SK-N-SH (cell line): ENCODE results near the gene WDR17. TPM values are rescaled to one million over a fixed set of nuclear protein-coding genes. Genes with fewer than 3 reads are reported as not detected.

Experiments used
- CTCF ChIA-PET: fragments of 300-600, 350-600 bp; formaldehyde crosslinking; extraction: SDS; loops from one replicate; lab custom pipeline; 2021; lab: Yijun Ruan, JAX
- POLR2A ChIA-PET: fragments of 350-600 bp; sonication (Branson Sonifier 250); formaldehyde crosslinking; extraction: SDS; loops from one replicate; lab custom pipeline; 2020; ENCODE audit warnings: antibody characterized with exemption, inconsistent platforms; lab: Yijun Ruan, JAX
- DNase-seq: peaks from one replicate; pipeline ENCODE4 v3.0.0; 2012
- H2AFZ ChIP-seq: fragments of 200-600 bp; sonication (generic); 2 replicates; pipeline ENCODE4 v1.8.1; 2016; ENCODE audit warnings: antibody characterized with exemption, mild to moderate bottlenecking, low read depth
- H3F3A ChIP-seq: fragments of 200-600 bp; sonication (generic); replicated peaks from 2 replicates; pipeline ENCODE3; 2016; ENCODE audit warnings: antibody characterized with exemption, mild to moderate bottlenecking; ENCODE audit not compliant: insufficient read depth
- H3K27ac ChIP-seq, 2 experiments: fragments of 200-500 bp in 1 of 2; fragments of 200-600 bp in 1 of 2; sonication (Bioruptor generic) in 1 of 2; sonication (generic), shearing (Covaris generic) in 1 of 2; 2 replicates each; pipeline versions ENCODE4 v1.5.1 to v1.6.1; 2014 to 2016; ENCODE audit warnings: low read depth in 2 of 2, inconsistent platforms in 1 of 2, low read length in 1 of 2, mild to moderate bottlenecking in 1 of 2, mixed read lengths in 1 of 2
- H3K27me3 ChIP-seq: fragments of 200-600 bp; sonication (generic), shearing (Covaris generic); 2 replicates; pipeline ENCODE4 v1.6.1; 2016; ENCODE audit warnings: mixed run types; ENCODE audit not compliant: insufficient read depth
- H3K36me3 ChIP-seq, 2 experiments: fragments of 200-500 bp in 1 of 2; fragments of 200-600 bp in 1 of 2; sonication (Bioruptor generic) in 1 of 2; sonication (generic) in 1 of 2; replicated peaks in 1 of 2; 2 replicates each; pipeline versions ENCODE3 to v1.5.1; 2014 to 2016; ENCODE audit warnings: low read length in 1 of 2, mild to moderate bottlenecking in 1 of 2; ENCODE audit not compliant: insufficient read depth in 2 of 2, control insufficient read depth in 1 of 2
- H3K4me1 ChIP-seq, 2 experiments: fragments of 200-500 bp in 1 of 2; fragments of 200-600 bp in 1 of 2; sonication (Bioruptor generic) in 1 of 2; sonication (generic), shearing (Covaris generic) in 1 of 2; 2 replicates each; pipeline versions ENCODE4 v1.5.1 to v1.6.1; 2014 to 2016; ENCODE audit warnings: low read depth in 1 of 2, low read length in 1 of 2, mixed run types in 1 of 2; ENCODE audit not compliant: insufficient read depth in 2 of 2, control insufficient read depth in 1 of 2
- H3K4me2 ChIP-seq: fragments of 200-600 bp; sonication (generic), shearing (Covaris generic); 2 replicates; pipeline ENCODE4 v1.6.1; 2017; ENCODE audit warnings: mixed run types
- H3K4me3 ChIP-seq, 2 experiments: fragments of 200-500 bp in 1 of 2; fragments of 200-600 bp in 1 of 2; sonication (Bioruptor generic) in 1 of 2; sonication (generic), shearing (Covaris generic) in 1 of 2; 2 replicates each; pipeline versions ENCODE4 v1.5.1 to v1.8.1; 2014 to 2016; ENCODE audit warnings: low read depth in 2 of 2, inconsistent platforms in 1 of 2, low read length in 1 of 2, mild to moderate bottlenecking in 1 of 2, mixed read lengths in 1 of 2, moderate library complexity in 1 of 2
- H3K79me2 ChIP-seq: fragments of 200-600 bp; sonication (generic); 2 replicates; pipeline ENCODE4 v1.8.1; 2017; ENCODE audit warnings: mild to moderate bottlenecking; ENCODE audit not compliant: insufficient read depth
- H3K9ac ChIP-seq: fragments of 200-600 bp; sonication (generic); 2 replicates; pipeline ENCODE4 v1.6.1; 2017; ENCODE audit warnings: mixed run types
- H3K9me2 ChIP-seq: fragments of 200-600 bp; sonication (generic); 2 replicates; pipeline ENCODE4 v1.6.1; 2017; ENCODE audit warnings: mixed run types
- H3K9me3 ChIP-seq: fragments of 200-600 bp; sonication (generic); 2 replicates; pipeline ENCODE4 v1.6.1; 2017; ENCODE audit warnings: mixed run types, mild to moderate bottlenecking, moderate library complexity
- H4K20me1 ChIP-seq: fragments of 200-600 bp; sonication (generic); 2 replicates; pipeline ENCODE4 v1.6.1; 2017; ENCODE audit warnings: mild to moderate bottlenecking, mixed run types; ENCODE audit not compliant: insufficient read depth
- FOSL2 ChIP-seq: IDR thresholded peaks from 2 replicates; pipeline ENCODE4 v1.4.0; 2012; ENCODE audit warnings: low read depth, mild to moderate bottlenecking, moderate library complexity, borderline replicate concordance
- FOXM1 ChIP-seq: IDR thresholded peaks from 2 replicates; pipeline ENCODE4 v1.4.0; 2012; ENCODE audit warnings: low read depth, mild to moderate bottlenecking
- GABPA ChIP-seq: IDR thresholded peaks from 2 replicates; pipeline ENCODE4 v1.4.0; 2012; ENCODE audit warnings: low read depth, mild to moderate bottlenecking
- MXI1 ChIP-seq: IDR thresholded peaks from 2 replicates; pipeline ENCODE4 v1.6.1; 2012; ENCODE audit warnings: mild to moderate bottlenecking, low read depth, low read length, improper control_type of control experiment
- SMC3 ChIP-seq: IDR thresholded peaks from 2 replicates; pipeline ENCODE4 v1.6.1; 2012; ENCODE audit warnings: low read depth, low read length, improper control_type of control experiment
- TAF1 ChIP-seq: IDR thresholded peaks from 2 replicates; pipeline ENCODE4 v1.6.1; 2012; ENCODE audit warnings: low read depth, mild to moderate bottlenecking, low read length, moderate library complexity, borderline replicate concordance
- YY1 ChIP-seq: IDR thresholded peaks from 2 replicates; pipeline ENCODE4 v1.4.0; 2012; ENCODE audit warnings: low read depth, mild to moderate bottlenecking
- polyA plus RNA-seq, 3 experiments: library from polyadenylated mRNA; depleted of rRNA; stranded (reverse); fragments of >200 nt; gene quantifications; 2 replicates each; pipeline ENCODE4 v1.2.3, GENCODE V29; 2012
- TF ChIP-seq, protein P1 (sequence below): fragments of 150-350 bp; IDR thresholded peaks from 2 replicates; pipeline ENCODE4 v1.6.1; 2017; ENCODE audit warnings: antibody characterized with exemption, low read length, low read depth, borderline replicate concordance
- TF ChIP-seq, protein P2 (sequence below): IDR thresholded peaks from 2 replicates; pipeline ENCODE4; 2012
- TF ChIP-seq, protein P3 (sequence below): IDR thresholded peaks from 2 replicates; pipeline ENCODE4 v1.4.0; 2012; ENCODE audit warnings: low read depth, borderline replicate concordance

Gene WDR17
- polyA plus RNA-seq, 1 of the 3 experiments (the other 2 are of a cell fraction), result 0.72 TPM

DNA sequence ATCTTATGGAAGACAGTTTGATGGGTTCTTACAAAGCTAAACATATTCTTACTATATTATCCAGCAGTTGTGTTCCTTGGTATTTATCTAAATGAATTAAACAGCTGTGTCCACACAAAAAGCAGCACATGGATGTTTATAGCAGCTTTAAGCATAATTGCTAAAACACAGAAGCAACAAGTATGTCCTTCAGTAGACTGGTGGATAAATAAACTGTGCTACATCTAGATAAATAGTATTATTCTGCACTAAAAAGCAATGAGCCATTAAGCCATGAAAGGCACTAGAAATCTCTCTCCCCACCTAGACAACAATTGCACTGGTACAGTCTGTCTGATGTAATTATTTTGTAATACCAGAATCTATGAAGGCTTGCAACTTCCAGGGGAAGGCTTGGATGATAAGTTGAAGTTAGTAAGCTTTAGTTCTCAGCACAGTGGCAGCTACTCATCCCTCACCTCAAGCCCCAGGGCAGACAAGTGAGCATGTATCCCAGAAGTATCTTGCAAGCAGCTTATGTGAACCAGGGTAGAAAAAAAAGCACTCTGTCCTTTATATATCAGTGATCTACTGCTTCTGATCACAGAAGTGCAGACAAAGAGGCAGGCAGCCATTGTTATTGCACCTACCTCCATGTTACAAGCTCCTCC, 36.9 kb downstream of the WDR17 start (continued):
- TF ChIP-seq, protein P1, sequence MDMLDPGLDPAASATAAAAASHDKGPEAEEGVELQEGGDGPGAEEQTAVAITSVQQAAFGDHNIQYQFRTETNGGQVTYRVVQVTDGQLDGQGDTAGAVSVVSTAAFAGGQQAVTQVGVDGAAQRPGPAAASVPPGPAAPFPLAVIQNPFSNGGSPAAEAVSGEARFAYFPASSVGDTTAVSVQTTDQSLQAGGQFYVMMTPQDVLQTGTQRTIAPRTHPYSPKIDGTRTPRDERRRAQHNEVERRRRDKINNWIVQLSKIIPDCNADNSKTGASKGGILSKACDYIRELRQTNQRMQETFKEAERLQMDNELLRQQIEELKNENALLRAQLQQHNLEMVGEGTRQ, result no peak
- TF ChIP-seq, protein P2, sequence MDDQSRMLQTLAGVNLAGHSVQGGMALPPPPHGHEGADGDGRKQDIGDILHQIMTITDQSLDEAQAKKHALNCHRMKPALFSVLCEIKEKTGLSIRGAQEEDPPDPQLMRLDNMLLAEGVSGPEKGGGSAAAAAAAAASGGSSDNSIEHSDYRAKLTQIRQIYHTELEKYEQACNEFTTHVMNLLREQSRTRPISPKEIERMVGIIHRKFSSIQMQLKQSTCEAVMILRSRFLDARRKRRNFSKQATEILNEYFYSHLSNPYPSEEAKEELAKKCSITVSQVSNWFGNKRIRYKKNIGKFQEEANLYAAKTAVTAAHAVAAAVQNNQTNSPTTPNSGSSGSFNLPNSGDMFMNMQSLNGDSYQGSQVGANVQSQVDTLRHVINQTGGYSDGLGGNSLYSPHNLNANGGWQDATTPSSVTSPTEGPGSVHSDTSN, result no peak
- no peak for TF ChIP-seq FOXM1

DNA sequence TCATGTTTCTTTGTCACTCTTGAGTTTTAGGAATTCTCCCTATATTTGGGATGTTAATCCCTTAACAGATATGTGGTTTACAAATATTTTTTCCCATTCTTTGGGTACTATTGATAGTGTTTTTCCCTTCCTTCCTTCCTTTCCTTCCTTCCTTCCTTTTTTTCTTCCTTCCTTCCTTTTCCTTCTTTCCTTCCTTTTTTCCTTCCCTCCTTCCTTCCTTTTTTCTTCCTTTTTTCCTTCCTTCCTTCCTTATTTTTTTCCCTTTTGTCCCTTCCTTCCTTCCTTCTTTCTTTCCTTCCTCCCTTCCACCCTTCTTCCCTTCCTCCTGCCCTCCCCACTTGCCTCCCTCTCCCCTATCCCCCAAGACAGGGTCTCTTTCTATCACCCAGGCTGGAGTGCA, 42.1 kb downstream of the WDR17 start:
- TF ChIP-seq TAF1 (no peak), GABPA (no peak), MXI1 (no peak), FOSL2 (no peak), SMC3 (no peak), YY1 (no peak)
- TF ChIP-seq, protein P3, sequence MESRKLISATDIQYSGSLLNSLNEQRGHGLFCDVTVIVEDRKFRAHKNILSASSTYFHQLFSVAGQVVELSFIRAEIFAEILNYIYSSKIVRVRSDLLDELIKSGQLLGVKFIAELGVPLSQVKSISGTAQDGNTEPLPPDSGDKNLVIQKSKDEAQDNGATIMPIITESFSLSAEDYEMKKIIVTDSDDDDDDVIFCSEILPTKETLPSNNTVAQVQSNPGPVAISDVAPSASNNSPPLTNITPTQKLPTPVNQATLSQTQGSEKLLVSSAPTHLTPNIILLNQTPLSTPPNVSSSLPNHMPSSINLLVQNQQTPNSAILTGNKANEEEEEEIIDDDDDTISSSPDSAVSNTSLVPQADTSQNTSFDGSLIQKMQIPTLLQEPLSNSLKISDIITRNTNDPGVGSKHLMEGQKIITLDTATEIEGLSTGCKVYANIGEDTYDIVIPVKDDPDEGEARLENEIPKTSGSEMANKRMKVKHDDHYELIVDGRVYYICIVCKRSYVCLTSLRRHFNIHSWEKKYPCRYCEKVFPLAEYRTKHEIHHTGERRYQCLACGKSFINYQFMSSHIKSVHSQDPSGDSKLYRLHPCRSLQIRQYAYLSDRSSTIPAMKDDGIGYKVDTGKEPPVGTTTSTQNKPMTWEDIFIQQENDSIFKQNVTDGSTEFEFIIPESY, result no peak

More for the DNA sequence above, 42.1 kb downstream of the WDR17 start:
- H3K9me2 ChIP-seq, result no peaks in the 10 kb centered on the region
- no peaks in the 10 kb centered on the region for H3K27me3 ChIP-seq
- H4K20me1 ChIP-seq, result no peaks in the 10 kb centered on the region
- no peak overlapping the region for H3K4me3 ChIP-seq
- no peaks in the 10 kb centered on the region for H3F3A ChIP-seq
- H3K4me2 ChIP-seq, result no peak overlapping the region
- H3K27ac ChIP-seq, result no peak overlapping the region
- H3K79me2 ChIP-seq, result no peaks in the 10 kb centered on the region
- no peaks in the 10 kb centered on the region for H3K36me3 ChIP-seq
- POLR2A ChIA-PET, result no interaction called here
- CTCF ChIA-PET, result interaction anchor here (1.1 kb wide), 1 partner anchor 16 kb away, joined by 3 read pairs; no protein-coding TSS in a partner anchor
- no peak overlapping the region for H2AFZ ChIP-seq
- H3K4me1 ChIP-seq, result no peaks in the 10 kb centered on the region
- H3K9ac ChIP-seq, result no peak overlapping the region
- DNase-seq, result no peak
- H3K9me3 ChIP-seq, result no peaks in the 10 kb centered on the region
